ENCODE results near the gene CCSAP. TPM values are rescaled to one million over a fixed set of nuclear protein-coding genes. Genes with fewer than 3 reads are reported as not detected.

Gene CCSAP
- total and polyA plus RNA-seq, 2 of the 13 experiments (the other 11 are each of a cell fraction or from before 2014, with no cell fraction given) = 3.7 to 9.0 TPM

DNA sequence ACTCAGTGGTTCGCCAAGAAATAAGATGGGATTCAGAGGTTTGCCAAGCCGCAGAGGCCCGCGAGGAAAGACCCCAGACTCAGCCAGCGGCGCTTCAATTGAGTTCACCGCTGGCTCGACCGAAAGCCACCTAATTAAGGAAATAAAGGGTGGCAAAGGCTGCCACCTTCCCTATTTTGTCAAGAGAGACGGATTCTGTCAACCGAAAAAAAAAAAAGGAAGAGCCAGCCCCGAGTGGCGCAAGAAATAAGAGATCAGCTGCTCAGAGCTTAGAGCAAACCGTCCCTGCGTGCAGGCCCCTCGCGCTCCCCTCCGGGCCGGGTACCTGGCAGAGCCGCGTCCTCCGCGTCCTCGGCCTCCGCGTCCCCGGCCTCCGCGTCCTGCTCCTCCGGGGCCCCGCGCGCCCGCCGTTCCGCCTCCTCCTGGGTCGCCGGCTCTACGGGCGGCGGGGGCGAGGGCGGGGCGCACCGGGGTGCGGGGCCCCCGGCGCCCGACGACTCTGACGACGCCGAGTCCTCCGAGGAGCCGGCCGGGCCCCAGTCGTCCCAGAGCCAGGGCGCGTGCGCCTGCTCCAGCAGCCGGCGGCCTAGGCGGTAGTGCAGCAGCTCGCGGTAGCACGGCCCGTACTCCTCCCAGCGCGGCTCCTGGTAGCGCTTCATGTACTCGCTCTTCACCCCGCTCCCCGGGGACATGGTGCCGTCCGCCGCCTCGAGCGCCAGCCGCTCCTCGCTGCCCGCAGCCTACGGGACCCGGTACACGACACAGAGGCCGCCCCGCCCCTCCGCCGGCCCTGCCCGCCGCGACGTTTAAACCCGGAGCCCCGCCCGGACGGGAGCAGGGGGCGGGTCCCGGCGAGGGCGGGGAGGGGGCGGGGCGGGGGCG, 832 bp downstream of the CCSAP start (continued):
- TF ChIP-seq, protein P1, sequence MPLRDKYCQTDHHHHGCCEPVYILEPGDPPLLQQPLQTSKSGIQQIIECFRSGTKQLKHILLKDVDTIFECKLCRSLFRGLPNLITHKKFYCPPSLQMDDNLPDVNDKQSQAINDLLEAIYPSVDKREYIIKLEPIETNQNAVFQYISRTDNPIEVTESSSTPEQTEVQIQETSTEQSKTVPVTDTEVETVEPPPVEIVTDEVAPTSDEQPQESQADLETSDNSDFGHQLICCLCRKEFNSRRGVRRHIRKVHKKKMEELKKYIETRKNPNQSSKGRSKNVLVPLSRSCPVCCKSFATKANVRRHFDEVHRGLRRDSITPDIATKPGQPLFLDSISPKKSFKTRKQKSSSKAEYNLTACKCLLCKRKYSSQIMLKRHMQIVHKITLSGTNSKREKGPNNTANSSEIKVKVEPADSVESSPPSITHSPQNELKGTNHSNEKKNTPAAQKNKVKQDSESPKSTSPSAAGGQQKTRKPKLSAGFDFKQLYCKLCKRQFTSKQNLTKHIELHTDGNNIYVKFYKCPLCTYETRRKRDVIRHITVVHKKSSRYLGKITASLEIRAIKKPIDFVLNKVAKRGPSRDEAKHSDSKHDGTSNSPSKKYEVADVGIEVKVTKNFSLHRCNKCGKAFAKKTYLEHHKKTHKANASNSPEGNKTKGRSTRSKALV (CRISPR knock-in tag; IDR thresholded peaks at IDR 0.05) = peak; percentile 86; the same call in 1 of the 2 replicates
- 0 out of 2 replicates have a peak, but pooled peaks have one; percentile 64 for TF ChIP-seq KMT2B (CRISPR knock-in tag; IDR thresholded peaks at IDR 0.05)
- TF ChIP-seq AGO1 (IDR thresholded peaks at IDR 0.05; ENCODE audit: low read depth, low read length, poor library complexity, severe bottlenecking) = no peak
- TF ChIP-seq ZZZ3 (CRISPR knock-in tag; IDR thresholded peaks at IDR 0.05; ENCODE audit: borderline replicate concordance) = 0 out of 2 replicates have a peak, but pooled peaks have one; percentile 33
- 0 out of 2 replicates have a peak, but pooled peaks have one; percentile 22 for TF ChIP-seq ZNF441 (CRISPR knock-in tag; IDR thresholded peaks at IDR 0.05; ENCODE audit: borderline replicate concordance)
- no peak for TF ChIP-seq ZNF282 (IDR thresholded peaks at IDR 0.05; ENCODE audit: partially characterized antibody)
- TF ChIP-seq, protein P2, sequence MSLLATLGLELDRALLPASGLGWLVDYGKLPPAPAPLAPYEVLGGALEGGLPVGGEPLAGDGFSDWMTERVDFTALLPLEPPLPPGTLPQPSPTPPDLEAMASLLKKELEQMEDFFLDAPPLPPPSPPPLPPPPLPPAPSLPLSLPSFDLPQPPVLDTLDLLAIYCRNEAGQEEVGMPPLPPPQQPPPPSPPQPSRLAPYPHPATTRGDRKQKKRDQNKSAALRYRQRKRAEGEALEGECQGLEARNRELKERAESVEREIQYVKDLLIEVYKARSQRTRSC (CRISPR knock-in tag; IDR thresholded peaks at IDR 0.05; ENCODE audit: low read depth) = no peak
- TF ChIP-seq, protein P3, sequence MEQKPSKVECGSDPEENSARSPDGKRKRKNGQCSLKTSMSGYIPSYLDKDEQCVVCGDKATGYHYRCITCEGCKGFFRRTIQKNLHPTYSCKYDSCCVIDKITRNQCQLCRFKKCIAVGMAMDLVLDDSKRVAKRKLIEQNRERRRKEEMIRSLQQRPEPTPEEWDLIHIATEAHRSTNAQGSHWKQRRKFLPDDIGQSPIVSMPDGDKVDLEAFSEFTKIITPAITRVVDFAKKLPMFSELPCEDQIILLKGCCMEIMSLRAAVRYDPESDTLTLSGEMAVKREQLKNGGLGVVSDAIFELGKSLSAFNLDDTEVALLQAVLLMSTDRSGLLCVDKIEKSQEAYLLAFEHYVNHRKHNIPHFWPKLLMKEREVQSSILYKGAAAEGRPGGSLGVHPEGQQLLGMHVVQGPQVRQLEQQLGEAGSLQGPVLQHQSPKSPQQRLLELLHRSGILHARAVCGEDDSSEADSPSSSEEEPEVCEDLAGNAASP (CRISPR knock-in tag; IDR thresholded peaks at IDR 0.05; ENCODE audit: borderline replicate concordance) = 0 out of 2 replicates have a peak, but pooled peaks have one; percentile 25
- 0 out of 2 replicates have a peak, but pooled peaks have one; percentile 24 for TF ChIP-seq ZFP41 (CRISPR knock-in tag; IDR thresholded peaks at IDR 0.05; ENCODE audit: borderline replicate concordance)
- TF ChIP-seq ZFP82 (CRISPR knock-in tag; IDR thresholded peaks at IDR 0.05; ENCODE audit: borderline replicate concordance) = no peak
- no peak for TF ChIP-seq MAFF (IDR thresholded peaks at IDR 0.05; ENCODE audit: low read depth, low read length)
- no peak for TF ChIP-seq FOXP1 (IDR thresholded peaks at IDR 0.05)
- no peak for TF ChIP-seq FOXP1 (CRISPR knock-in tag; IDR thresholded peaks at IDR 0.05)
- peak; percentile 48; the same call in 1 of the 2 replicates for TF ChIP-seq ZNF543 (CRISPR knock-in tag; IDR thresholded peaks at IDR 0.05)
- TF ChIP-seq ZNF121 (CRISPR knock-in tag; IDR thresholded peaks at IDR 0.05) = 0 out of 2 replicates have a peak, but pooled peaks have one; percentile 32
- TF ChIP-seq ZNF501 (CRISPR knock-in tag; IDR thresholded peaks at IDR 0.05) = no peak
- TF ChIP-seq PAX8 (CRISPR knock-in tag; IDR thresholded peaks at IDR 0.05; ENCODE audit: borderline replicate concordance) = 0 out of 2 replicates have a peak, but pooled peaks have one; percentile 19
- TF ChIP-seq ZNF674 (CRISPR knock-in tag; IDR thresholded peaks at IDR 0.05; ENCODE audit: low read depth) = peak; percentile 19; the same call in 1 of the 2 replicates
- TF ChIP-seq ZNF484 (CRISPR knock-in tag; IDR thresholded peaks at IDR 0.05; ENCODE audit: borderline replicate concordance, low read depth) = 0 out of 2 replicates have a peak, but pooled peaks have one; percentile 13
- TF ChIP-seq KDM4B (CRISPR knock-in tag; IDR thresholded peaks at IDR 0.05) = no peak
- TF ChIP-seq MZF1 (CRISPR knock-in tag; IDR thresholded peaks at IDR 0.05; ENCODE audit: borderline replicate concordance) = no peak
- TF ChIP-seq, protein P4, sequence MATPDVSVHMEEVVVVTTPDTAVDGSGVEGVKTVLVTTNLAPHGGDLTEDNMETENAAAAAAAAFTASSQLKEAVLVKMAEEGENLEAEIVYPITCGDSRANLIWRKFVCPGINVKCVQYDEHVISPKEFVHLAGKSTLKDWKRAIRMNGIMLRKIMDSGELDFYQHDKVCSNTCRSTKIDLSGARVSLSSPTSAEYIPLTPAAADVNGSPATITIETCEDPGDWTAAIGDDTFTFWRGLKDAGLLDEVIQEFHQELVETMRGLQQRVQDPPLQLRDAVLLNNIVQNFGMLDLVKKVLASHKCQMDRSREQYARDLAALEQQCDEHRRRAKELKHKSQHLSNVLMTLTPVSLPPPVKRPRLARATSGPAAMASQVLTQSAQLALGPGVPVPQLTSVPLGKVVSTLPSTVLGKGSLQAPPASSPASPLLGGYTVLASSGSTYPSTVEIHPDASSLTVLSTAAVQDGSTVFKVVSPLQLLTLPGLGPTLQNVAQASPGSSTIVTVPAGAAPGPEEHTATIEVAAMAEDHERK (CRISPR knock-in tag; IDR thresholded peaks at IDR 0.05; ENCODE audit: low read depth) = no peak
- TF ChIP-seq ZNF510 (CRISPR knock-in tag; IDR thresholded peaks at IDR 0.05; ENCODE audit: low read depth) = 0 out of 2 replicates have a peak, but pooled peaks have one; percentile 20
- TF ChIP-seq ZNF124 (CRISPR knock-in tag; IDR thresholded peaks at IDR 0.05) = 0 out of 2 replicates have a peak, but pooled peaks have one; percentile 3
